ENCODE results near the gene RNU2-63P.
"Not testable (repeated sequence)": the region's sequence is repeated elsewhere in the genome, so short reads cannot be mapped to it uniquely, and the experiment has no call there.

RNU2-63P gene

GRCh38 chr2:88016086-88016959, at the start of gene RNU2-63P:
RNU2-63P (minus strand) TSS chr2:88016547.
- DNase-seq = peak; percentile 68

DNA sequence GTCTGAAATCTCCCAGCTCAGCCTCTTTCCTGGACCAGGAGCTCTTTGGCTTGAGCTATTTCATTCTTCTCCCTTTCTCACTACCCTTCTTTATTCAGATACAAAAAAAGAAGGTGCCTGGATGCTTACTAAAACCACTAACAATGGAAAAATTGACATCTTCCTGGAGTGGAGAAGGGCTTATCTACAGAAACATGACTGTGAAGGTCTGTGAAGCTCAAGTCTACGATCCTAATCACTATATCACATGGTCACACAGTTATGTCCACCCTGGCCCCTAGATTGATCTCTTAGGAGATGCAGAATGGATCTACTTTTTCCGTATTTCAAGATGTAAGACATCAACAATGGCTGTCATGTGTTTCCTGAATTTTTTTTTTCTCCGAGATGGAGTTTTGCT, 44.9 kb upstream of the RNU2-63P start:
- DNase-seq = no peak

- no peak for DNase-seq
These were observed 44.5 kb upstream of the RNU2-63P start for GRCh38 chr2:88060907-88061275.

GRCh38 chr2:88059979-88060906, 43.9 kb upstream of the RNU2-63P start:
- peak; percentile 68 for DNase-seq

DNA sequence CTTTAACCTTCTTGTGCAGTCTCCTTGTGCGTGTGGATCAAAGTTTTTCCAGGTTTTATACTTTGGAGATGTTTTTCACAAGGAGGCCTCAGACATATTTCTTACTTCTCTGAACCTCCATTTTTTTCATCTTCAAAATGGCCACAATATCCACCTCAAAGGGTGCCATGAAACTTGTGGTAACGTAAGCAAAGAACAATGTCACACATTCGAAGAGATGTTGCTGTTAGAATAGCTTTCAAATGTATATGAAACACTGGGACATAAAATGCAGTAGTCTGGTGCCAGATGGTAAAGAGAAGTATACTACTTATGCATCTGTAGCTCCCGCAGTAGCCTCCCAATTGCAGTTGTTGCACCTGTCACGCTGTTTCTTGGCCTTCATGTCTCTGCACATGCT, 41.8 kb upstream of the RNU2-63P start:
- DNase-seq = no peak

DNA sequence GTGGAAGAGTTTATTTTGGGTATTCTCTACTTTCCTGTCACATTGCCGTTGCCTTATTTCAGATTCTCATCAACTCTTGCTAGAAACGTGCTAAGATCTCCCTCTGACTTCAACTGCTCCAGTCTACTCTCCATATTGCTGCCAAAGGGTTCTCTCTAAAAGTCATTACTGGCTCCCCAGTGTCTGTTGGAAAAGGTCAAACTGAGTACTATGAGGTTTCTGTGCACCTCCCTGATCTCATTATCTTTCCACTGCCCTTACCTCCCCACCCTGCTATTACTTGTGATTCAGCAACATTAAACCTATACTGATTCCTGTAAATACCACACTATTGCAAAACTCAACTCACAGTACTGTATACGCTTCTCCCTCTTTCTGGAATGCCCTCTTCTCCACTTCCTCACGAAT, 41.1 kb upstream of the RNU2-63P start:
- no peak for DNase-seq

DNA sequence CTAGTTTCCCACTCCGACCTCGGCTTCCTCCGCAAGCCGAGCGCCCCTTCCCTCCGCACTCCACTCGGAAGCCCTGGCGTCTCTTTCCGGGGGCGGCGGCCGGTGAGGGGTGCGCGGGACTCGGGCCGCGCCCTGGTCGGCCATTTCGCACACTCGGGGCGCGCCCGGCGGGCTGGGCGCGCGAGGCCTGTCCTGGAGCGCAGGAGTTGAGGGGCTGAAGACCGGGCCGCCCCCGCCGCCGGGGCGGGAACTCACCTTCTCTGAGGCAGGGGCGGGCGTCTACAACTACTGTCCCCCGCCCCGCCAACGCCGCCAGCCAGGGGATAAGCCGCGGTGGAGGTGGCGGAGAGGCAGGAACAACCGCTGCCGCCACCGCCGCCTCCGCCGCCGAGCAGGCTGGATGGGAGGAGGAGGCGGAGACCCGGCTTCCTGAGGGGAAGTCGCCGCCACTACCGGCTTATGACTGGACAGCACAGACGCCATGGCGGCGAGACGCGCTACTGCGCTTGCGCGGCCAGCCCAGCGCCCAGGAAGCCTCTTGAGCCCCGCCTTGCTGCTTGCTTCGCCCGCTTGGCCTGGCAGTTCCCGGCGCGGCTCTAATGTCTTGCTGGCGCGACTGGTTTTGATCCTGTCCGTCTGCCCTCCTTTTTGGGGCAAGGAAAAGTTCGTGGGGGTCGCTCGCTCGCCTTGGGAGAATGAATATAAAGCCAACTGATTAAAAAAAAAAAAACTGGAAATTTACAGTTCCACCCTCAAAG, 39.2 kb upstream of the RNU2-63P start, which contains the start of gene KRCC1:
Gene KRCC1 (minus strand): TSS at position 413 of the 758 bp plus-strand sequence. CDS start 27,220 bp downstream, outside the sequence.
- DNase-seq = peak; percentile 89

DNA sequence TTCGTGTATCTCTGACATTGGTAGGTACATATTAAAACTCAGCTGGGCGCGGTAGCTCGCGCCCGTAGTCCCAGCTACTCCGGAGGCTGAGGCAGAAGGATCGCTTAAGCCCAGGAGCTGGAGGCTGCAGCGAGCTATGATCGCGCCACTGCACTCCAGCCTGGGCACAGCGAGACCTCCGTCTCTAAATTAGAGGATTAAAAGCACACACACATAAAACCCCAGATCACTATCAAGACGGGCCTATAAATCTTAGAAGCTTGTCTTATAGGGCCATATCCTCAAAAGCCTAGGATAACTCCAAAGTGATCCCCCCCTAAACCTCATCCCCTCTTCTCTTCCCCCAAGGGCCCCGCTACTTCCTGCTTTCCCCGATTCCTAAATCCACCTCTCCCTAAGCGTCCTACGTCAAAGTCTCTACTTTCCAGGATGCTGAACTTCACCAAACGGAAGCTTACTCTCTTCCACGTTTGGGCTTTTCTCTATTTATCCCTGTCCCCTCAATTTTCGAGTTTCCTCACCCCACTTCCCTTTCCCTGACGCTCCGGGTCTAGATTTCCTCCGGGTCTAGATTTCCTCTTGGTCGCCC, 38.5 kb upstream of the RNU2-63P start:
- no peak for DNase-seq

DNA sequence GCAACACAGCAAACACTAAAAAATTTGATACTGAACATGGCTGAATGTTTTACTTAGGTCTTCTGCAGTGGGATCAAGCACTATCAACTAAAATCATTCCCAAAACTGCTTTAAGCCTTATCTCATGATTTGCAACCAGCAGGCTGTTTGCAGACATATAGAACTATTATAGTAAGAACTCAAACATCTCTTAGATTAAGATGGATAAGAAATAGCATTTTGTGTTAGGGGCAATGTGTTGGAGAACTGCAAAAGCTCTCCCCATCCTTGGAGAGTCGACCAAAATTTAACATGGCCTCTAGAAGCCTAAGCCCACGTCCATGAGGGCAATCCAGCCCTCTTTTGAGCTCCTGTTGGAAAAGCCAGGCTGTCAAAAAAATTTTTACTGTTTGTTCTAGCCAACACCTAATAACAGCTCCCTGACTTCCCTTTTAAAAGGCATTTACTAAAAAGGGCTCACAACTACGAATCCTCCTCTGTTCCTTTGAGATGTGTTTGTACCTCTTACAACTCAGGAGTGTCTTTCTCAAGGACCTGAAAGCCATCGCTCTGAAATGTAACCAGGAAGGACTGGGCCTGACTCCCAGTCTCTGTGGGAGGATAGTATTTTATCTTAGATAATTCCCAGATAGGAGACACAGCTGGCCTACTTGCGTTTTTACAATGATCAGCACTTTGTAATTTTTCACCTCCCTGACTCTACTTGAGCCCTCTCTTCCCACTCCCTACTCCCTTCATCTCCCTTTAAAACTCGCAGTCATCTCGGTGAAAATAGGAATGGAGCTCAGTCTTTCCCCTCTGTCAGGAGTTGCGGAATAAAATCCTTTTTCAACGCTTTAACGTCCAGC, 37.8 kb upstream of the RNU2-63P start:
- DNase-seq = no peak

DNA sequence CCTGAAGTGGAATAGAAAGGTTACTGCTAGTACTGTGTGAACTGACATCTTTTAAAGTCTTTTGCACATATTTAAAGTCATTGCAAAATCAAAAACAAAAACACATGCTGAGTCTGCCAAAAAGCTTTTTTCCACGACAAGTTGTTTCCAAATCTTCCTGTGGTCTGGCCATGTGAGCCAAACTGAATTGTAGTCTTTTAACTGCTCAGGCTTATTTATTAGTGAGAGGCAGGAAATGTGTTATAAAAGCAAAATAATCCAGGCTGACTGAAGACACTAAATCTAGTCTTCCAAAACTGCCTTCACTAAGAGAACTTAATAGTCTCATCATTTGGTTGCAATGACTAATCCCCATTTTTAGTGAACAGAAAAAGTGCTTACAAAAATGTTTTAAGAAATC, 36.9 kb upstream of the RNU2-63P start:
- no peak for DNase-seq

- DNase-seq = no peak
These were observed 35.4 kb upstream of the RNU2-63P start for GRCh38 chr2:88051792-88052191.

- no peak for DNase-seq
These were observed 33.3 kb upstream of the RNU2-63P start for GRCh38 chr2:88049622-88050021.

DNA sequence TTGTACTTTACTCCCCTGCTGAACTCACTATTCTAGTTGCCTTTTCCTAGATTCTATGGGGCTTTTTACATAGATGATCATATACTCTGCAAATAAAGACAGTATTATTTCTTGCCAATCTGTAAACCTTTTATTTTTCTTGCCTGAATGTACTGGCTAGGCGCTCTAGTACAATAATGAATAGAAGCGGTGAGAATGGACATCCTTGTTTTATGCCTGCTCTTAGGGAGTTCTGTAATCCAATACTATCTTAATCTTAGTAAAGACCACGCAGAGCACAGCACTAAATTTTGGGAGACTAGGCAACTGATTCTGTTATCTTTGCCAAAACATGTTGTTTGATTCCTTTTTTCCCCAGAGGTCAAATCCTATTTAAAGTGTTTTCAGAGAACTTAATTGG, 32.2 kb upstream of the RNU2-63P start:
- no peak for DNase-seq

- not testable (repeated sequence) for DNase-seq
These were observed 29.2 kb upstream of the RNU2-63P start for GRCh38 chr2:88045561-88045960.

GRCh38 chr2:88042476-88042875, 26.1 kb upstream of the RNU2-63P start:
- DNase-seq = no peak

GRCh38 chr2:88038263-88039105, 22.1 kb upstream of the RNU2-63P start:
- no peak for DNase-seq

- DNase-seq = no peak
These were observed 20.3 kb upstream of the RNU2-63P start for GRCh38 chr2:88036606-88037005.

DNA sequence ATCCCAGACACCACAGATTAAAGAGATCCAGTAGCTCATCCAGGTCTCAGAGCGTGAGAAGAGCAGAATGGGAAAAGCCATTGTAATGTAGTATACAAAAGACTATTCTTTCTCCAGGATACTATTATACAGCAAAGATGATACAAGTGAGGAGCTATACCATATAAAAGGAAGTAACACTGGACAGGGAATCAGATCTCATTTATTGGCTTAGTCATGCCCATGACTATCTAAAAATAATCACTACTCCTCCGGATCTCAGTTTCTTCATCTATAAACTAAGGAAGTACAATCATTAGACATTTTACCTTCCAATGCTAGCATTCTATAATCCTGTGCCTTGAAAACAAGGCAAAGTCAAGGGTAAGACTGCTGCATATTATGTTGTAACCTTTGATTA, 19.8 kb upstream of the RNU2-63P start:
- DNase-seq = no peak

DNA sequence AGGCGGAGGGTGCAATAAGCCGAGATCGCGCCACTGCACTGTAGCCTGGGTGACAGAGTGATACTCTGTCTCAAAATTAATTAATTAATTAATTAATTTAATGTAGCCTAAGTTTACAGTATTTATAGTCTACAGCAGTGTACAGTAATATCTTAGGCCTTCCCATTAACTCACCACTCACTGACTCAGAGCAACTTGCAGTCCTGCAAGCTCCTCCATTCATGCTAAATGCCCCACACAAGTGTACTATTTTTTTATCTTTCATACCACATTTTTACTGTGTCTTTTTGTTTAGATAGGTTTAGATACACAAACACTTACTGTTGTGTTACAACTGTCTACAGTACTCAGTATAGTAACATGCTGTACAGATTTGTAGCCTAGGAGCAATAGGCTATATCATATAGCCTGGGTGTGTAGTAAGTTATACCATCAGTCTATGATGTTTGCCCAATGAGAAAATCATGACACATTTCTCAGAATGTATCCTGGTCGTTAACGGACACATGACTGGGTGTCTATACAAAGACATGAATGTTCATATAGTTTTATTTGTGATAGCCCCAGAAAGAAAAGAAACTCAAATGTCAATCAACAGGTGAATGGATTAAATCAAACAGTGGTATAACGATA, 15.8 kb upstream of the RNU2-63P start:
- DNase-seq = no peak

DNA sequence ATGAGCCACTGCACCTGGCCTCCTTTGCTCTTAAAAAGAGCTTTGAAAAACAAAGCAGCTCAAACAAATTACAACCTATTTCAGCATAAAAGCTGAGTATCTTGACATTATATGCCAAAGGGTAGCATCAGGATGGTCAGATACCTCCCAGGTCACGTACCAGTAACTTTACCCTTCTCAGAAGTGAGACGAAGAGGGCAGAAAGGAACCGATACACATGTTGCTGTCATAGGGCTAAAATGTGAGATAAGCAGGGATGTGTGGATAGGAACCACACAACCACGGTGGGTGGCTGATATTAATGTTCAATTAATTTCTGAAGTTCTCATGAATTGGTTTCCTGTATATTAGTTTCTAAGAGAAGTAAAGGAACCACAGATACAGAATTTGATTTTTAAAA, 12.6 kb upstream of the RNU2-63P start:
- no peak for DNase-seq
